SK-N-SH (cell line): Measurements from ENCODE around the gene NPPB. TPM values are rescaled to one million over a fixed set of nuclear protein-coding genes. Genes with fewer than 3 reads are reported as not detected.

Source experiments
- CTCF ChIA-PET: fragments of 300-600, 350-600 bp; formaldehyde crosslinking; extraction: SDS; loops from one replicate; lab custom pipeline; 2021; lab: Yijun Ruan, JAX
- POLR2A ChIA-PET: fragments of 350-600 bp; sonication (Branson Sonifier 250); formaldehyde crosslinking; extraction: SDS; loops from one replicate; lab custom pipeline; 2020; ENCODE audit warnings: antibody characterized with exemption, inconsistent platforms; lab: Yijun Ruan, JAX
- DNase-seq: peaks from one replicate; pipeline ENCODE4 v3.0.0; 2012
- H2AFZ ChIP-seq: fragments of 200-600 bp; sonication (generic); 2 replicates; pipeline ENCODE4 v1.8.1; 2016; ENCODE audit warnings: antibody characterized with exemption, mild to moderate bottlenecking, low read depth
- H3F3A ChIP-seq: fragments of 200-600 bp; sonication (generic); replicated peaks from 2 replicates; pipeline ENCODE3; 2016; ENCODE audit warnings: antibody characterized with exemption, mild to moderate bottlenecking; ENCODE audit not compliant: insufficient read depth
- H3K27ac ChIP-seq, 2 experiments: fragments of 200-500 bp in 1 of 2; fragments of 200-600 bp in 1 of 2; sonication (Bioruptor generic) in 1 of 2; sonication (generic), shearing (Covaris generic) in 1 of 2; 2 replicates each; pipeline versions ENCODE4 v1.5.1 to v1.6.1; 2014 to 2016; ENCODE audit warnings: low read depth in 2 of 2, inconsistent platforms in 1 of 2, low read length in 1 of 2, mild to moderate bottlenecking in 1 of 2, mixed read lengths in 1 of 2
- H3K27me3 ChIP-seq: fragments of 200-600 bp; sonication (generic), shearing (Covaris generic); 2 replicates; pipeline ENCODE4 v1.6.1; 2016; ENCODE audit warnings: mixed run types; ENCODE audit not compliant: insufficient read depth
- H3K36me3 ChIP-seq, 2 experiments: fragments of 200-500 bp in 1 of 2; fragments of 200-600 bp in 1 of 2; sonication (Bioruptor generic) in 1 of 2; sonication (generic) in 1 of 2; replicated peaks in 1 of 2; 2 replicates each; pipeline versions ENCODE3 to v1.5.1; 2014 to 2016; ENCODE audit warnings: low read length in 1 of 2, mild to moderate bottlenecking in 1 of 2; ENCODE audit not compliant: insufficient read depth in 2 of 2, control insufficient read depth in 1 of 2
- H3K4me1 ChIP-seq, 2 experiments: fragments of 200-500 bp in 1 of 2; fragments of 200-600 bp in 1 of 2; sonication (Bioruptor generic) in 1 of 2; sonication (generic), shearing (Covaris generic) in 1 of 2; 2 replicates each; pipeline versions ENCODE4 v1.5.1 to v1.6.1; 2014 to 2016; ENCODE audit warnings: low read depth in 1 of 2, low read length in 1 of 2, mixed run types in 1 of 2; ENCODE audit not compliant: insufficient read depth in 2 of 2, control insufficient read depth in 1 of 2
- H3K4me2 ChIP-seq: fragments of 200-600 bp; sonication (generic), shearing (Covaris generic); 2 replicates; pipeline ENCODE4 v1.6.1; 2017; ENCODE audit warnings: mixed run types
- H3K4me3 ChIP-seq, 2 experiments: fragments of 200-500 bp in 1 of 2; fragments of 200-600 bp in 1 of 2; sonication (Bioruptor generic) in 1 of 2; sonication (generic), shearing (Covaris generic) in 1 of 2; 2 replicates each; pipeline versions ENCODE4 v1.5.1 to v1.8.1; 2014 to 2016; ENCODE audit warnings: low read depth in 2 of 2, inconsistent platforms in 1 of 2, low read length in 1 of 2, mild to moderate bottlenecking in 1 of 2, mixed read lengths in 1 of 2, moderate library complexity in 1 of 2
- H3K79me2 ChIP-seq: fragments of 200-600 bp; sonication (generic); 2 replicates; pipeline ENCODE4 v1.8.1; 2017; ENCODE audit warnings: mild to moderate bottlenecking; ENCODE audit not compliant: insufficient read depth
- H3K9ac ChIP-seq: fragments of 200-600 bp; sonication (generic); 2 replicates; pipeline ENCODE4 v1.6.1; 2017; ENCODE audit warnings: mixed run types
- H3K9me2 ChIP-seq: fragments of 200-600 bp; sonication (generic); 2 replicates; pipeline ENCODE4 v1.6.1; 2017; ENCODE audit warnings: mixed run types
- H3K9me3 ChIP-seq: fragments of 200-600 bp; sonication (generic); 2 replicates; pipeline ENCODE4 v1.6.1; 2017; ENCODE audit warnings: mixed run types, mild to moderate bottlenecking, moderate library complexity
- H4K20me1 ChIP-seq: fragments of 200-600 bp; sonication (generic); 2 replicates; pipeline ENCODE4 v1.6.1; 2017; ENCODE audit warnings: mild to moderate bottlenecking, mixed run types; ENCODE audit not compliant: insufficient read depth
- CTCF ChIP-seq: fragments of 200-600 bp; sonication (generic); IDR thresholded peaks from 2 replicates; pipeline ENCODE4 v1.6.1; 2017; ENCODE audit warnings: antibody characterized with exemption, mild to moderate bottlenecking, moderate library complexity
- ELF1 ChIP-seq: IDR thresholded peaks from 2 replicates; pipeline ENCODE4 v1.4.0; 2012
- EP300 ChIP-seq, 2 experiments: IDR thresholded peaks; 2 replicates each; pipeline versions ENCODE4 v1.4.0 to v1.6.1; 2012; ENCODE audit warnings: borderline replicate concordance in 1 of 2, low read depth in 1 of 2, low read length in 1 of 2
- EZH2phosphoT487 ChIP-seq: fragments of 200-600 bp; sonication (generic); IDR thresholded peaks from 2 replicates; pipeline ENCODE4 v1.6.1; 2017; ENCODE audit warnings: low read depth, mixed run types, mild to moderate bottlenecking, antibody characterized with exemption, moderate library complexity, borderline replicate concordance
- FOSL2 ChIP-seq: IDR thresholded peaks from 2 replicates; pipeline ENCODE4 v1.4.0; 2012; ENCODE audit warnings: low read depth, mild to moderate bottlenecking, moderate library complexity, borderline replicate concordance
- FOXM1 ChIP-seq: IDR thresholded peaks from 2 replicates; pipeline ENCODE4 v1.4.0; 2012; ENCODE audit warnings: low read depth, mild to moderate bottlenecking
- GATA2 ChIP-seq: sonication (generic); formaldehyde crosslinking; IDR thresholded peaks from 2 replicates; pipeline ENCODE4 v1.5.0; 2020; ENCODE audit warnings: mild to moderate bottlenecking, missing genetic modification reagents
- MEF2A ChIP-seq: IDR thresholded peaks from 2 replicates; pipeline ENCODE4 v1.4.0; 2012; ENCODE audit warnings: low read depth, borderline replicate concordance
- MXI1 ChIP-seq: IDR thresholded peaks from 2 replicates; pipeline ENCODE4 v1.6.1; 2012; ENCODE audit warnings: mild to moderate bottlenecking, low read depth, low read length, improper control_type of control experiment
- NRF1 ChIP-seq: IDR thresholded peaks from 2 replicates; pipeline ENCODE4 v1.6.1; 2012; ENCODE audit warnings: low read depth, mild to moderate bottlenecking, low read length
- RAD21 ChIP-seq: IDR thresholded peaks from 2 replicates; pipeline ENCODE4 v1.6.1; 2012; ENCODE audit warnings: mild to moderate bottlenecking, low read length
- RCOR1 ChIP-seq: fragments of 150-350 bp; IDR thresholded peaks from 2 replicates; pipeline ENCODE4 v1.6.1; 2017; ENCODE audit warnings: antibody characterized with exemption, low read length
- RXRA ChIP-seq: IDR thresholded peaks from 2 replicates; pipeline ENCODE4 v1.4.0; 2012; ENCODE audit warnings: low read depth, mild to moderate bottlenecking, borderline replicate concordance
- SIN3A ChIP-seq: IDR thresholded peaks from 2 replicates; pipeline ENCODE4 v1.6.1; 2012; ENCODE audit warnings: low read depth, mild to moderate bottlenecking, low read length, moderate library complexity, borderline replicate concordance
- USF1 ChIP-seq: IDR thresholded peaks from 2 replicates; pipeline ENCODE4 v1.4.0; 2012; ENCODE audit warnings: low read depth, borderline replicate concordance
- YY1 ChIP-seq: IDR thresholded peaks from 2 replicates; pipeline ENCODE4 v1.4.0; 2012; ENCODE audit warnings: low read depth, mild to moderate bottlenecking
- WGBS: methylation state at CpG from one replicate; pipeline ENCODE4 v1.1.6; 2017; ENCODE audit warnings: low lambda C conversion rate; 5-methylcytosine and 5-hydroxymethylcytosine counted together
- polyA plus RNA-seq, 3 experiments: library from polyadenylated mRNA; depleted of rRNA; stranded (reverse); fragments of >200 nt; gene quantifications; 2 replicates each; pipeline ENCODE4 v1.2.3, GENCODE V29; 2012
- TF ChIP-seq, protein P1 (sequence below): IDR thresholded peaks from 2 replicates; pipeline ENCODE4 v1.4.0; 2012; ENCODE audit warnings: low read depth
- TF ChIP-seq, protein P2 (sequence below): fragments of 150-350 bp; IDR thresholded peaks from 2 replicates; pipeline ENCODE4 v1.6.1; 2017; ENCODE audit warnings: antibody characterized with exemption, low read length, low read depth, borderline replicate concordance
- TF ChIP-seq, protein P3 (sequence below): IDR thresholded peaks from 2 replicates; pipeline ENCODE4 v1.4.0; 2012; ENCODE audit warnings: low read depth, borderline replicate concordance

Gene NPPB
- polyA plus RNA-seq, 1 of the 3 experiments (the other 2 are of a cell fraction), result 0.85 TPM

DNA sequence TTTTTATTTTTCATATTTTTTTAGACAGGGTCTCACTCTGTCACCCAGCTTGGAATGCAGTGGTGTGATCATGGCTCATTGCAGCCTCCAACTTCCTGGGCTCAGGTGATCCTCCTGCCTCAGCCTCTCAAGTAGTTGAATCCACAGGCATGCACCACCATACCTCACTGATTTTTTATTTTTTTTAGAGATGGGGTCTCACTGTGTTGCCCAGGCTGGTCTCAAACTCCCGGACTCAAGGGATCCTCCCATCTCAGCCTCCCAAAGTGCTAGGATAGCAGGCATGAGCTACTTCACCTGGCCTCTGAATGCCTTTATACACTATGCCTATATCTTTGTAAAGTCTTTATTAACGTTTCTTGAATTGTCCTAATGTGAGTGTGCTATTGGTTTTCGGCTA lies 10.4 kb upstream of the NPPB start:
- DNase-seq, result no peak
- H3K9me2 ChIP-seq, result no peaks in the 10 kb centered on the region
- peaks cover 0 to 4% of the 10 kb centered on the region in 2 experiments; a peak in 1 of 4 replicates for H3K4me1 ChIP-seq
- no peak overlapping the region for H3K4me3 ChIP-seq
- 0 out of 2 replicates have a peak, but pooled peaks cover 12% of the 10 kb centered on the region for H3K27me3 ChIP-seq
- 41% methylated on average over 3 of the region's 3 CpGs for whole genome bisulfite sequencing
- H3K4me2 ChIP-seq, result no peak overlapping the region
- ChIA-PET POLR2A (interaction anchor here (1.1 kb wide), 1 partner anchor 39 kb away, joined by 3 read pairs; no protein-coding TSS in a partner anchor), CTCF (interaction anchor here (1.4 to 1.5 kb wide), 3 partner anchors 23 to 31 kb away, joined by 4 to 6 read pairs (median 4); no protein-coding TSS in a partner anchor)
- no peaks in the 10 kb centered on the region for H3K9me3 ChIP-seq
- no peak overlapping the region for H2AFZ ChIP-seq
- H3K9ac ChIP-seq, result no peak overlapping the region
- H3K36me3 ChIP-seq, result no peaks in the 10 kb centered on the region
- no peaks in the 10 kb centered on the region for H3F3A ChIP-seq
- no peak overlapping the region for H3K27ac ChIP-seq
- H4K20me1 ChIP-seq, result no peaks in the 10 kb centered on the region
- H3K79me2 ChIP-seq, result no peaks in the 10 kb centered on the region
- TF ChIP-seq EP300 (IDR thresholded peaks at IDR 0.05; ENCODE audit: borderline replicate concordance in 1 of 2, low read depth in 1 of 2, low read length in 1 of 2) (no peak), RCOR1 (no peak), GATA2 (CRISPR knock-in tag) (no peak), SIN3A (no peak), MEF2A (no peak), RAD21 (no peak), EZH2phosphoT487 (no peak), NRF1 (no peak), MXI1 (no peak), YY1 (no peak), FOXM1 (no peak), RXRA (no peak), ELF1 (no peak), FOSL2 (no peak), USF1 (no peak), CTCF (no peak)
- TF ChIP-seq, protein P1, sequence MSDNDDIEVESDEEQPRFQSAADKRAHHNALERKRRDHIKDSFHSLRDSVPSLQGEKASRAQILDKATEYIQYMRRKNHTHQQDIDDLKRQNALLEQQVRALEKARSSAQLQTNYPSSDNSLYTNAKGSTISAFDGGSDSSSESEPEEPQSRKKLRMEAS, result no peak
- TF ChIP-seq, protein P2, sequence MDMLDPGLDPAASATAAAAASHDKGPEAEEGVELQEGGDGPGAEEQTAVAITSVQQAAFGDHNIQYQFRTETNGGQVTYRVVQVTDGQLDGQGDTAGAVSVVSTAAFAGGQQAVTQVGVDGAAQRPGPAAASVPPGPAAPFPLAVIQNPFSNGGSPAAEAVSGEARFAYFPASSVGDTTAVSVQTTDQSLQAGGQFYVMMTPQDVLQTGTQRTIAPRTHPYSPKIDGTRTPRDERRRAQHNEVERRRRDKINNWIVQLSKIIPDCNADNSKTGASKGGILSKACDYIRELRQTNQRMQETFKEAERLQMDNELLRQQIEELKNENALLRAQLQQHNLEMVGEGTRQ, result no peak
- TF ChIP-seq, protein P3, sequence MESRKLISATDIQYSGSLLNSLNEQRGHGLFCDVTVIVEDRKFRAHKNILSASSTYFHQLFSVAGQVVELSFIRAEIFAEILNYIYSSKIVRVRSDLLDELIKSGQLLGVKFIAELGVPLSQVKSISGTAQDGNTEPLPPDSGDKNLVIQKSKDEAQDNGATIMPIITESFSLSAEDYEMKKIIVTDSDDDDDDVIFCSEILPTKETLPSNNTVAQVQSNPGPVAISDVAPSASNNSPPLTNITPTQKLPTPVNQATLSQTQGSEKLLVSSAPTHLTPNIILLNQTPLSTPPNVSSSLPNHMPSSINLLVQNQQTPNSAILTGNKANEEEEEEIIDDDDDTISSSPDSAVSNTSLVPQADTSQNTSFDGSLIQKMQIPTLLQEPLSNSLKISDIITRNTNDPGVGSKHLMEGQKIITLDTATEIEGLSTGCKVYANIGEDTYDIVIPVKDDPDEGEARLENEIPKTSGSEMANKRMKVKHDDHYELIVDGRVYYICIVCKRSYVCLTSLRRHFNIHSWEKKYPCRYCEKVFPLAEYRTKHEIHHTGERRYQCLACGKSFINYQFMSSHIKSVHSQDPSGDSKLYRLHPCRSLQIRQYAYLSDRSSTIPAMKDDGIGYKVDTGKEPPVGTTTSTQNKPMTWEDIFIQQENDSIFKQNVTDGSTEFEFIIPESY, result no peak
